IMR-90 (cell line): ENCODE measurements around the gene SLC35G1. TPM values are rescaled to one million over a fixed set of nuclear protein-coding genes. Genes with fewer than 3 reads are reported as not detected.

Source experiments
- ATAC-seq: fragments of 200-7000 bp; cut with Tn5 transposase; 2 replicates; pipeline ENCODE4 v1.9.1; 2020; ENCODE audit warnings: low read depth, mild to moderate bottlenecking, moderate library complexity
- BruUV-seq: library from RNA; stranded (reverse); fragments of 400-500 nt; replicated peaks from 2 replicates; lab custom pipeline; 2021; lab: Mats Ljungman, UMichigan
- CTCF ChIA-PET: fragments of 300-600 bp; formaldehyde crosslinking; extraction: SDS; loops from one replicate; lab custom pipeline; 2021; ENCODE audit warnings: antibody characterized with exemption; lab: Yijun Ruan, JAX
- POLR2A ChIA-PET: fragments of 300-600 bp; sonication (Branson Sonifier 250); formaldehyde crosslinking; loops from one replicate; lab custom pipeline; 2022; ENCODE audit warnings: antibody characterized with exemption; ENCODE audit not compliant: unreplicated experiment; lab: Charles Lee
- DNase-seq: peaks from one replicate; pipeline ENCODE4 v3.0.0; 2013
- H2AFZ ChIP-seq: replicated peaks from 2 replicates; pipeline ENCODE3; 2013; ENCODE audit warnings: low read length, mild to moderate bottlenecking; ENCODE audit not compliant: poor library complexity
- H2AK5ac ChIP-seq: 2 replicates; pipeline ENCODE4 v1.6.1; 2013; ENCODE audit warnings: low read depth, low read length, inconsistent platforms
- H2AK9ac ChIP-seq: replicated peaks from 2 replicates; pipeline ENCODE3; 2013; ENCODE audit warnings: mild to moderate bottlenecking, low read depth, low read length, moderate library complexity; ENCODE audit not compliant: poor library complexity
- H2BK120ac ChIP-seq: 2 replicates; pipeline ENCODE4 v1.6.1; 2013; ENCODE audit warnings: low read depth, low read length, inconsistent platforms
- H2BK15ac ChIP-seq: 3 replicates; pipeline ENCODE4 v1.6.1; 2013; ENCODE audit warnings: low read depth, low read length, inconsistent platforms
- H2BK20ac ChIP-seq: 2 replicates; pipeline ENCODE4 v1.6.1; 2013; ENCODE audit warnings: low read depth, mild to moderate bottlenecking, inconsistent platforms, low read length, moderate library complexity
- H2BK5ac ChIP-seq: 2 replicates; pipeline ENCODE4 v1.6.1; 2013; ENCODE audit warnings: mild to moderate bottlenecking, low read depth, low read length, inconsistent platforms; ENCODE audit not compliant: poor library complexity, severe bottlenecking
- H3K14ac ChIP-seq: replicated peaks from 2 replicates; pipeline ENCODE4 v1.6.1; 2013; ENCODE audit warnings: low read depth, low read length, inconsistent platforms
- H3K18ac ChIP-seq: 2 replicates; pipeline ENCODE4 v1.6.1; 2013; ENCODE audit warnings: low read depth, low read length, control low read depth
- H3K23ac ChIP-seq: 2 replicates; pipeline ENCODE4 v1.6.1; 2013; ENCODE audit warnings: low read depth, low read length, inconsistent platforms
- H3K27ac ChIP-seq: 2 replicates; pipeline ENCODE4 v1.5.1; 2013; ENCODE audit warnings: mild to moderate bottlenecking, control low read depth, low read length; ENCODE audit not compliant: insufficient read depth
- H3K27me3 ChIP-seq: 2 replicates; pipeline ENCODE4 v1.6.1; 2013; ENCODE audit warnings: low read length; ENCODE audit not compliant: control insufficient read depth, insufficient read depth
- H3K36me3 ChIP-seq: 2 replicates; pipeline ENCODE4 v1.6.1; 2013; ENCODE audit warnings: low read length, mixed read lengths; ENCODE audit not compliant: control insufficient read depth, insufficient read depth
- H3K4ac ChIP-seq: 2 replicates; pipeline ENCODE4 v1.6.1; 2013; ENCODE audit warnings: low read depth, low read length, inconsistent platforms
- H3K4me1 ChIP-seq: 2 replicates; pipeline ENCODE4 v1.6.1; 2013; ENCODE audit warnings: low read length, mixed read lengths; ENCODE audit not compliant: control insufficient read depth, insufficient read depth
- H3K4me2 ChIP-seq: 2 replicates; pipeline ENCODE4 v1.6.1; 2013; ENCODE audit warnings: low read depth, mild to moderate bottlenecking, control low read depth, low read length, moderate library complexity
- H3K4me3 ChIP-seq: 2 replicates; pipeline ENCODE4 v1.5.1; 2013; ENCODE audit warnings: low read depth, mild to moderate bottlenecking, control low read depth, low read length, moderate library complexity; ENCODE audit not compliant: insufficient read depth
- H3K56ac ChIP-seq: 2 replicates; pipeline ENCODE4 v1.6.1; 2013; ENCODE audit warnings: low read length, inconsistent platforms; ENCODE audit not compliant: insufficient read depth; ENCODE audit errors: extremely low read depth
- H3K79me1 ChIP-seq, 2 experiments: 2 replicates each; pipeline ENCODE4 v1.6.1; 2013; ENCODE audit warnings: low read length in 2 of 2, inconsistent platforms in 1 of 2, low read depth in 1 of 2
- H3K9ac ChIP-seq: 2 replicates; pipeline ENCODE4 v1.6.1; 2013; ENCODE audit warnings: low read depth, low read length, control low read depth
- H3K9me1 ChIP-seq: 2 replicates; pipeline ENCODE4 v1.6.1; 2013; ENCODE audit warnings: low read length, inconsistent platforms; ENCODE audit not compliant: insufficient read depth
- H3K9me3 ChIP-seq: 2 replicates; pipeline ENCODE4 v1.6.1; 2013; ENCODE audit warnings: low read length; ENCODE audit not compliant: control insufficient read depth, insufficient read depth
- H4K20me1 ChIP-seq: 2 replicates; pipeline ENCODE4 v1.6.1; 2013; ENCODE audit warnings: low read length, inconsistent platforms; ENCODE audit not compliant: insufficient read depth
- H4K5ac ChIP-seq: 2 replicates; pipeline ENCODE4 v1.6.1; 2013; ENCODE audit warnings: mild to moderate bottlenecking, low read depth, low read length, control low read depth
- H4K8ac ChIP-seq, 2 experiments: 2 replicates each; pipeline ENCODE4 v1.6.1; 2013; ENCODE audit warnings: low read depth in 2 of 2, low read length in 2 of 2, control low read depth in 1 of 2, inconsistent platforms in 1 of 2
- H4K91ac ChIP-seq: 2 replicates; pipeline ENCODE4 v1.6.1; 2013; ENCODE audit warnings: low read depth, low read length, inconsistent platforms; ENCODE audit not compliant: insufficient read depth
- CHD1 ChIP-seq: IDR thresholded peaks from 2 replicates; pipeline ENCODE4 v1.6.1; 2012; ENCODE audit warnings: low read depth, low read length, improper control_type of control experiment
- NFE2L2 ChIP-seq: fragments of 150-350 bp; IDR thresholded peaks from 2 replicates; pipeline ENCODE4 v1.6.1; 2016; ENCODE audit warnings: low read depth, mild to moderate bottlenecking, low read length
- RFX5 ChIP-seq: IDR thresholded peaks from 2 replicates; pipeline ENCODE4 v1.8.0; 2012; ENCODE audit warnings: low read depth, mild to moderate bottlenecking, low read length, moderate library complexity
- SMC3 ChIP-seq: fragments of 150-350 bp; IDR thresholded peaks from 2 replicates; pipeline ENCODE4 v1.6.1; 2016; ENCODE audit warnings: low read depth, mild to moderate bottlenecking, antibody characterized with exemption, low read length, moderate library complexity
- WGBS, 2 experiments: methylation state at CpG; one replicate each; pipeline versions ENCODE4 v1.1.5 to v1.1.7; 2013; ENCODE audit warnings: missing lambda C conversion rate in 2 of 2; ENCODE audit not compliant: insufficient read length in 1 of 2; ENCODE audit errors: extremely low coverage in 2 of 2; 5-methylcytosine and 5-hydroxymethylcytosine counted together
- dilution Hi-C: fragments of 300-500 bp; cut with HindIII; formaldehyde crosslinking; loops from one replicate; pipeline ENCODE4 v1.14.3; 2018; ENCODE audit warnings: low sequenced_read_pairs; ENCODE audit not compliant: unreplicated experiment
- in situ Hi-C: fragments of 300-500 bp; cut with MboI; formaldehyde crosslinking; loops from 3 replicates; pipeline ENCODE4 v1.14.3; 2019; ENCODE audit warnings: low sequenced_read_pairs, inconsistent platforms, mixed read lengths
- intact Hi-C: fragments of 100-400 bp; cut with micrococcal nuclease; formaldehyde crosslinking; loops from 2 replicates; pipeline ENCODE4 v1.10.0; 2022
- polyA plus RNA-seq, 3 experiments: library from polyadenylated mRNA; depleted of rRNA; stranded (reverse); fragments of >200 nt; gene quantifications; 2 replicates each; pipeline ENCODE4 v1.2.3, GENCODE V29; 2012; ENCODE audit warnings: low replicate concordance in 1 of 3
- total RNA-seq: library from RNA; depleted of rRNA; stranded (reverse); fragments of >200 nt; gene quantifications from 2 replicates; pipeline ENCODE4 v1.2.3, GENCODE V29; 2012
- TF ChIP-seq, protein P1 (sequence below): fragments of 150-350 bp; IDR thresholded peaks from 2 replicates; pipeline ENCODE4 v1.6.1; 2017; ENCODE audit warnings: mild to moderate bottlenecking, antibody characterized with exemption, low read length, low read depth

Gene SLC35G1
- total and polyA plus RNA-seq, 2 of the 4 experiments (the other 2 are of a cell fraction): 2.7 to 3.7 TPM

DNA sequence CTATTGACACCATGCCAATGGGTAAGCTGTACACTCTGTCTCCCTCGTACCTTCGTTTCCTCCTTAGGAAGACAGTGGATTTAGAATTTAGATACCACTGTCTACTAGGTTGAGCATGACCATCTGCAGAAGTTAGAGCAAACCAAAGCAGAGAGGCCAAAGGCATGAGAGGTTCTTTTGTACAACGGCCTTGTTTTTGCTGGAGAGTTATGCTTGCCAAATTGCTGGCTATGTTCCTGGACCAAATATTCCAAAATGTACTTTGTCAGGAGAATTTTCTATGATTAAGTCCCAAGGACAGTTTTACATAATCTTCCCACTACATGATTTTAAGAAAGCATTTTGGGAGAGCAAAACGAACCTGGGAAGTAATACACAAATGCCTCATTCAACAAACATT is 52.0 kb downstream of the SLC35G1 start:
- Histone ChIP-seq H3K14ac (no peak overlapping the region), H2AFZ (no peak overlapping the region), H3K4me1 (peaks cover 6% of the 10 kb centered on the region), H2AK9ac (no peak overlapping the region), H2BK20ac (no peak overlapping the region), H3K27me3 (no peaks in the 10 kb centered on the region), H3K9ac (no peak overlapping the region), H3K79me1 (no peaks in the 10 kb centered on the region), H3K36me3 (no peaks in the 10 kb centered on the region), H3K23ac (no peak overlapping the region), H3K9me1 (peaks cover 4% of the 10 kb centered on the region; the same call in 1 of the 2 replicates), H3K27ac (no peak overlapping the region), H3K18ac (no peak overlapping the region), H2AK5ac (no peak overlapping the region), H3K4me3 (no peak overlapping the region), H3K4me2 (no peak overlapping the region), H3K56ac (no peak overlapping the region), H3K4ac (no peak overlapping the region), H4K8ac (no peak overlapping the region), H4K20me1 (no peaks in the 10 kb centered on the region), H2BK15ac (no peak overlapping the region), H2BK120ac (no peak overlapping the region), H4K91ac (no peak overlapping the region), H4K5ac (no peak overlapping the region), H2BK5ac (no peak overlapping the region), H3K9me3 (no peaks in the 10 kb centered on the region)
- intact Hi-C loops (no loop called here), dilution Hi-C loops (no loop called here), in situ Hi-C loops (no loop called here)
- DNase-seq (no peak), ATAC-seq (no peak)
- ChIA-PET CTCF (no interaction called here), POLR2A (no interaction called here)
- no CpG with 5 or more reads among the region's 4 CpGs for WGBS, 2 experiments
- no peak for TF ChIP-seq RFX5
- no peak for TF ChIP-seq CHD1
- no peak for TF ChIP-seq NFE2L2
- TF ChIP-seq, protein P1, sequence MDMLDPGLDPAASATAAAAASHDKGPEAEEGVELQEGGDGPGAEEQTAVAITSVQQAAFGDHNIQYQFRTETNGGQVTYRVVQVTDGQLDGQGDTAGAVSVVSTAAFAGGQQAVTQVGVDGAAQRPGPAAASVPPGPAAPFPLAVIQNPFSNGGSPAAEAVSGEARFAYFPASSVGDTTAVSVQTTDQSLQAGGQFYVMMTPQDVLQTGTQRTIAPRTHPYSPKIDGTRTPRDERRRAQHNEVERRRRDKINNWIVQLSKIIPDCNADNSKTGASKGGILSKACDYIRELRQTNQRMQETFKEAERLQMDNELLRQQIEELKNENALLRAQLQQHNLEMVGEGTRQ: no peak
- TF ChIP-seq SMC3: no peak
- BruUV-seq: no TSS peak
